DMS153 (cell line): ENCODE data around the gene AFG3L2.
"Not testable (repeated sequence)": the region's sequence is repeated elsewhere in the genome, so short reads cannot be mapped to it uniquely, and the experiment has no call there.

ENCODE experiments used
- DNase-seq: peaks from one replicate; lab custom pipeline; 2025; lab: John Stamatoyannopoulos, UW

AFG3L2 gene

DNA sequence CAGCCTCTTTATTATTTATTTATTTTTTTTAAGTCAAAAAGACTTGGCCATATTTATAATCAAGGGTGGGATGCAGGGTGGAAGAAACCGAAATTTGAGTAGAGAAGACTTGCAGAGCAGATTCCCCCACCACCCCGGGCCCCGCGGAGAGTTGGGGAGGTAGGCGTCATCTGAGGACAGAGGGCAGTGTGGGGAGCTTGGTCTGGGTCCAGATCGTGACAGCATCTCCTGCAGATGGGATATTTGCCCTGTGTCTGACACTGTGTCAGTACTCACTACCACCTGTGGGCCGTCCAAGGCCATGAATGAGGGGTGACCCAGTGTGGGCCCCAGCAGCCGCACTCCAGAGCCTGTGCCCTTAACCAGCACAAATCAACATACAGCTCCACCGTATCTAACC is 20.2 kb upstream of the AFG3L2 start:
- no peak for DNase-seq

DNA sequence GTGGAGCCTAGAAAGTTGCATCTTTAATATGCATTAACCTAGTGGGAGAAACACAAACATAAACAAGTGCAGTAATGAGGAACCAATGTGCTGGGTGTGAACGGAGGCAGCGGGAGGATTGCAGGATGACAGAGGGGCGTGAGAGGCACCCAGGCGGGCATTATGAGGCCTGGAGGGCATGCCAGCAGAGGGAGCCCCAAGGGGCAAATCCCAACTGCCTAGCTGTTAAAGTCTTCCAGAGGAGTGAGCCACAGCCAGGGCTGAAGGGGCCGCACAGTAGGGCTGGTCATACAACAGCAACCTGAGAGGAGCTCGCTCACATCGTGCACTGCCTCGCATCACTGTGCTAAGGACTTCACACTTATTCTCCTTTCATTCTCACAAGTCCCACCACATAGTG is 17.4 kb upstream of the AFG3L2 start:
- DNase-seq = no peak

DNA sequence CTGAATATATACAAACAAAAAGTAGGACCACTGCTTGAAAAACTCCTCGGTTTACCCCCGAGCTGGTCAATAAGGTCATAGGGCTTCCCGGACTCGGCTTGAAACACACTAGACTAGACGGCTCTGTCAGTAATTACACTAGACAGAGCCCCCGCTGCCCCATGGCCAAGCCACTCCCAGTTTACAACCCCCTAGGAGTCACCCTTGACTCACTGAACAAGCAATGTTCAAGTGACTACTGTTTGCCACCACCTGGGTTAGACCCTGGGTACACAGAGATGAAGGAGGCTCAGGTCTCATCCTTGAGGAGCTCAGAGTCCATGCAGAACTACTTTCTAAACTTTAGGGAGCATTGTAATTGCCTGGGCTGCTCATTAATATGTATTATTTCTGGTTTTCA is 17.0 kb upstream of the AFG3L2 start:
- DNase-seq = no peak

DNA sequence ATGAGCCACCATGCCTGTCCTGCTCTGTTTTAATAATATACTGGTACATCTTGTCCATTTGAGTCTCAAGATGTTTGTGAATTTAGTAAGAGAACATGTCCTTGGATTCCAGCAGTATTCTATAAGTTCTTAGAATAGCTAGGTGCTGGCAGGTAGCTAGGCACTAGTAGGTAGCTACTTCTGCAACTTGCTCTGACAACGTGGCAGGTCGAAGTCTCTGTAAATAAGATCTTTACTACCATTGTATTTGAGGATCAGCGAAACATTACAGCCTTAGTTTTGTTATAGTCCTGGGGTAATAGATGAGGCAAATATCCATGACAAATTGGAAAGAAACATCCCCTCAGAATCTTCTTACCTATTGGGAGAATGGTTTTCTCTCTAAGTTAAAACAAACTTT is 16.5 kb upstream of the AFG3L2 start:
- DNase-seq = no peak

DNA sequence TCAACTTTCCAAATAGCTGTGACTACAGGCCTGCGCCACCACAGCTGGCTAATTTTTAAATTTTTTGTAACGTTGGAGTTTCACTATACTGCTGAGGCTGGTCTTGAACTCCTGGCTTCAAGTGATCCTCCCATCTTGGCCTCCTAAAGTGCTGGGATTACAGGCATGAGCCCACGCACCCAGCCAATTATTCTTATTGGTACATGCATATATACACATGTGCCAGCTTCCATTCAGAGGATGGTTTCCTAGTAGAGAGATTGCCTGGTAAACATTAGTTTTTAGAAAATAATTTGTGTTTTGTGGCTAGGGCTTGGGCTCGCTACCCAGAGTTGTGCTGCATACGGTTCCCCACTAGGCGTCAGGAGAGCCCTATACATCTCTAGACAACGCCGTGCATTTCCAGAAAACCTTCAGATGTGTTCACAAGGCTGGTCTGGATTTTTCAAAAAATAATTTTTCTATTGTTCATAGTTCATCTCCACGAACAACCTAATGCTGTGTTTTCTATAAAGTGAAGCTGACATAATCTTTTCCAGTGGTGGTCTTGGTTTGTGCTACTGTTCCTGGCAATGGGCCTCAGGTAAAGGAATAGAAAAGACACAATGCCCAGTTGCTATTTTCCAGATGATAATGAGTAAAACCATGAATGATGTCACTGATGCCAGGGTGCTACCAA is 14.6 kb upstream of the AFG3L2 start:
- DNase-seq = no peak

DNA sequence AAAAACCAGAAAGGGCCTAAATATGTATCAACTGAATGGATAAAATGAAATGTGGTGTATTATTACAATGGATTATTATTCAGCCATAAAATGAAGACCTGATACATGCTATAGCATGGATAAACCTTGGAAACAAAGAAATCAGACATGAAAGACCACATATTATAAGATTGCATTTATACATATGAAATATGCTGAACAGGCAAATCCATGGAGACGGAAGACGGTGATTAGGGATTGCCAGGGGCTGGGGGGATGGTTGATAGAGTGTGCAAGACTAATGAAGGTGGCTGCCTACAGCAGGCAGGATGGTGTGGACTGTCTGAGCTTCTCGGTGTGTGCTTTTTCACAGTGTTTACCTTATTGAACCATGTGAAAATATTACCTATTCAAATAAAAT is 11.4 kb upstream of the AFG3L2 start:
- no peak for DNase-seq

DNA sequence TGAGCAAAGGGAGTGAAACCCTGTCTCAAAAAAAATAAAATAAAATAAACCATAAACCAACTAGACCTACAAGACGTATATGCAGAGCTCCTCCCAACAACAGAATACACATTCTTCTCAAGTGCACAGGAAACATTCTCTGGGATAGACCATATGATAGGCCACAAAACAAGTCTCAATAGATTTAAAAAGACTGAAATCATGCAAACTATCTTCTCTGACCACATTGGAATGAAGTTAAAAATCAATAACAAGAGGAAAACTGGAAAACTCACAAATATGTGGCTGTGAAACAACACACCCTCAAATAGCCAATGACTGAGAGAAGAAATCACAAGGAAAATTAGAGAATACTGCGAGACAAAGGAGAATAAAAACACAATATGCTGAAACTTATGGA is 7.2 kb upstream of the AFG3L2 start:
- DNase-seq = no peak

DNA sequence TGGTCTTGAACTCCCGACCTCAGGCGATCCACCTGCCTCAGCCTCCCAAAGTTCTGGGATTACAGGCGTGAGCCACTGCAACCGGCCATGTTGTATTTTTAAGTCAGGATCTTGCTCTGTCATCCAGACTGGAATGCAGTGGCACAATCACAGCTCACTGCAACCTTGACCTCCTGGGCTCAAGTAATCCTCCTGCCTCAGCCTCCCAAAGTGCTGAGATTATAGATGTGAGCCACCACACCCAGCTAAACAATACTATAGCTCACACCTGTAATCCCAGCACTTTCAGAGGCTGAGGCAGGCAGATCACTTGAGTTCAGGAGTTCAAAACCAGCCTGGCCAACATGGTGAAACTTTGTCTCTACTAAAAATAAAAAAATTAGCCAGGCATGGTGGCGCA is 6.7 kb upstream of the AFG3L2 start:
- not testable (repeated sequence) for DNase-seq

DNA sequence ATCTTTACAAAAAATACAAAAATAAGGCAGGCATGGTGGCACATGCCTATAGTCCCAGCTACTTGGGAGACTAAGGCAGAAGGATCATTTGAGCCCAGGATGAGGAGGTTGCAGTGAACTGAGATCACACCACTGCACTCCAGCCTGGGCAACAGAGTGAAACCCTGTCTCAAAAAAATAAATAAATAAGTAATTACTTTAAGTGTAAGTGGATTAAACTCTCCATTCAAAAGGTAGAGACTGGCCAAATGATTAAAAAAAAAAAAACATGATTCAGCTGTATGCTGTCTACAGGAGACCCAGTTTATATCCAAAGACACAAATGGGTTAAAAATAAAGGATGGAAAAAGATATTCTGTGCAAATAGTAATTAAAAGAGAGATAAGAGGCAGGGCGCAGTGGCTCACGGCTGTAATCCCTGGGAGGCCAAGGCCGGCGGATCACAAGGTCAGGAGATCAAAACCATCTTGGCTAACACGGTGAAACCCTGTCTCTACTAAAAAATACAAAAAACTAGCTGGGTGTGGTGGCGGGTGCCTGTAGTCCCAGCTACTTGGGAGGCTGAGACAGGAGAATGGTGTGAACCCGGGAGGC is 5.3 kb upstream of the AFG3L2 start:
- not testable (repeated sequence) for DNase-seq

DNA sequence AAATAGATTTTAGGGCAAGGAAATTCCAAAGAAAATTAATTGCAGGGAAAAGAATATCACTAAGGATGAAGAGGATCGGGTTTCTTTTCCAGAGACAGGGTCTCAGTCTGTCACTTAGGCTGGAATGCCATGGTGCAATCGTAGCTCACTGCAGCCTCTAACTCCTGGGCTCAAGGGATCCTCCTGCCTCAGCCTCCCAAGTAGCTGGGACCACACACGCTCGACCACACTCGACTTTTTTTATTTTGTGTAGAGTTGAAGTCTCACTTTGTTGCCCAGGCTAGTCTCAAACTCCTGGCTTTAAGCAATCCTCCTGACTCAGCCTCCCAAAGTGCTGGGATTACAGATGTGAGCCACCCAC is 1.2 kb upstream of the AFG3L2 start:
- DNase-seq = not testable (repeated sequence)

DNA sequence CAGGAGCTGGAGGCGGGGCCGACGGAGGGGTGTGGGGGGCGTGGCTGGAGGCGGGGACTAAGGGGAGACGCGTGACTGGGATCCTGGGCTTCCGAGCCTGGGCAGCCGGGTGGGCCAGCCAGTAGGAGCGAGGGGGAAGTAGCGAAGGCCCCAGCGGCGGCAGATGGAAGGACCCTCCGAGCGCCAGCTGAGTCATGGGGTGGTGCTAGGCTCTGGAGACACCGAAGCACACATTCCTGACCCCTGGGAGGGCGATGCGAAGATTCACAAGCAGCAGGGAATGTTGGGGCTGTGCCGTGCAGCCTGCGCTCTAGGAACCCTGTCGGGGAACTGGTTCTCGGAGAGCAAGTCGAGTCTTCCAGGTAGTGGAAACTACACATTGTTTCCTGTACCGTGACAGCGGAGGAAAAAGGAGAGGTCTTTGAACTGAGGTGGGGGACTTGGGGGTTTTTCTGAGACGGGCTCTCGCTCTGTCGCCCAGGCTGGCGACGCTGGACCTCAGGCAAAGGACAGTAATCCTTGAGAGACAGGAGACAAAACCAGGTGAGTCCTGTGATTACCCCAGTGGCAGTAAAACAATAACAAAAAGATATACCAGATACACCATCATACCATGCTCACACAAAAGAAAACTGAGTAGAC is 650 bp upstream of the AFG3L2 start:
- DNase-seq = no peak

DNA sequence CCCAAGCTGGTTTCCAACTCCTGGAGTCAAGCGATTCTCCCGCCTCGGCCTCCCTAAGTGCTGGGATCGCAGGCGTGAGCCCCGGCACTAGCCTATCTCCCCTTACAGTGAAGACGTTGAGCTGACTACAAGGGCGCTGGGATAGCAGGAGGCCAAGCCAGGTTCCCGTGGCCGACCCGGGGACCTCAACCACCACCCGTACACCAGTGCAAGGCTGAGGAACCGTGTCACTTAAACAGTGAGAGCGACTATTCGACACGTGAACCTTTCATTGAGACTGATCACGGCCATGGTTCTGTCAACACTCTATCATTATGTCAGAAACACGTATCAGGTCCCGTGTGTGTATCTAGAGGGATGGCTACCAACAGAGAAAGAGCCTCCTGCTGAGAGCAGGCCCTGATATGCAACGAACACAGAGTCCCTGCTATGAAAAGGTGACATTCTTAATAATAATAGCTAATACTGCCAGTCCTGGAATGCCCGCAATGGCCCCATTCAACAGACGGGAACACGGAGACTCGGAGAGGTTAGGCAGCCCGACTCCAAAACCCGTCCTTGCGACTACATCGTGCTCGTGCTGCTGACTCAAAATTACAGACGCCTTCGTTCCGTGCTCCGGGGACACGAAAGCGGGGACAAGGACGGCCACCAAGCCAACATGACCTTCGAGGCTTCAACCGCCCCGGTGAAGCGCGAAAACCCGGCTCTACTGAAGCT is 833 bp downstream of the AFG3L2 start:
- no peak for DNase-seq

DNA sequence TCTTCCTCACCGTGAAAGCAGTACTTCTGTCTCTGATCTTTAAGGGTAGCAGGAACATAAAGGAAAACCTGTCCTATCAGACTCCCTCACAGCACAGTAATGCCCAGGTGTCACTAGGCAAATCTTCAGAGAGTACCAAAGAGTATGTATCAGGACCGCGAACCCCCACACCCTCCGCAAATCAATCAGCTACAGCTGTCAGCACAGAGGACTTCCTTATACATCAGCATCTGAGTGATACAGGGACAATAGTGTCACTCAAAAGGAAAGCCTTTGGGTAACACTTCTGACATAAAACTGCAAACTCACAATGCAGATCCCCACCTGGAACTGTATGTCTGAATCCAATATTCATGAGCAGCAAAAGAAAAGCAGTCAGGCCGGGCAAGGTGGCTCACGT is 2.6 kb downstream of the AFG3L2 start:
- DNase-seq = no peak

DNA sequence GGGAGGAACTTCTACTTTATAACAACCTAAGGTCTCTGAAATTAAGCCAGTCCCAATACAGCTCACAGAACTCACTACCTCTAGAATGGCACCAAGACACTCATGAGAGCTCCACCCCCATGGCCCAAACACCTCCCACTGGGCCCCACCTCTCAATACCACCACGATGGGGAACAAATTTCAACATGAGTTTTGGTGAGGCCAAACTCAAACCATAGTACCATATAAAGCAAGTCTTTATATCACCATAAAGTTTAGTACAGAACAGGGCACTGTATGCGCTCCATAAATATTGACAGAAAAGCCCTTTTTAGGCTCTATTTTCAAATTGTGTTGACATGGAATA is 3.3 kb downstream of the AFG3L2 start:
- no peak for DNase-seq

DNA sequence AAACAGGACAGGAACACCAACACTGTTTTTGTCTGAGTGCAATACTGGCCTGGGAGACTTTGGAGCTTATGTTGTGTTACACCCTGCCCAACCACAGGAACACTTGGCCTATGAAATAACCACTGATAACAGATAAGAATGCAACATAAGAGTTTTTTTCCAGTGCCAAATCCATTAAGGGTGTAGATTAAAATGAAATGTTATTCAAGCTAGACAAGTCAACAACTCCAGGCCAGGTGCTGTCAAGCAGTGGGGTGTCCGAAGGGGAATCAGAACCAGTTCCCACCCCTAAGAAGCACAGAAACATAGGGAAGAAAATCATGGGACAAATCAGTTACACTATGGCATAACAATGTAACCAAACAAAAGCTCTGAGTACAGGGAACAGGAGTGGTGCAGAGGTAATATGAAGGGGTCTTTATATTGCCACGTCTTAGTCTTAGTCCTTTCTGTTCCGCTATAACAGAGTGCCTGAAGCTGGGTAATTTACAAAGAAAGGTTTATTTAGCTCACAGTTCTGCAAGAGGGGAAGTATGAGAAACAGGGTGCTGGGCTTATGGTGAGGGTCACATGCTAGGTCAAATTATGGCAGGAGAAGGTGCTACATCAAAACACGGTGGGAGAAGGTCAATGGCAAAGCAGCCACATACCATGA is 3.8 kb downstream of the AFG3L2 start:
- no peak for DNase-seq

DNA sequence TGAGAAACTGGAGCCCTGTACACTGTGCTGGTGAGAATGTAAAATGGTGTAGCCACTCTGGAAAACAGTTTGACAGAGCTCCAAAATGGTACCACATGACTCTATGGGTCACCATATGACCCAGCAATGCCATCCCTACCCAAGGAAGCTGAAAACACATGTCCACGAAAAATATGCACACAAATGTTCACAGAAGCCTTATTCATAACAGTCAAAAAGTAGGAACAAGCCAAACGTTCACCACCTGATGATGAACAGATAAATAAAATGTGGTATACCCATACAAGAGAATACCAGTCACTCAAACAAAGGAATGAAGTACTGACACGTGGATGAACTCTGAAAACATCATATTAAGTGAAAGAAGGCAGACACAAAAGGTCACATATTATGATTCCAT is 4.6 kb downstream of the AFG3L2 start:
- DNase-seq = no peak

DNA sequence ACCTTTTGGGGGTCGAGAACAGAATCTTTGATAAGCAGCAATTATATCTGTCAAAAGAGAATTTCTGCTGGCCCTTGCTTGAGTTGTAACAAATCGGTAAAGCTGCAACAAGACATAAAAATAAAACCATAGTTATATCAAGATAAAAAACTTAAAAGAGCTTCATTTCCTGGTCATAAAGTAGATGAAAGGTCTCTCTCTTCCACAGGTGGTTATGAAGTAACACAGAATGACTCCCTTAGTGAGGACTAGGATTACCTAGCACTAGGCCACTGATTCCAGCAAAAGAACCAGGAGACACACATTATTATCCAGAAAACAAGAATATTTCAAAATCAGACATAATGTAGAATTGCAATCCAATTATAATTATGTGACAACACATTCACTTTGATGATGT is 5.4 kb downstream of the AFG3L2 start:
- DNase-seq = no peak

DNA sequence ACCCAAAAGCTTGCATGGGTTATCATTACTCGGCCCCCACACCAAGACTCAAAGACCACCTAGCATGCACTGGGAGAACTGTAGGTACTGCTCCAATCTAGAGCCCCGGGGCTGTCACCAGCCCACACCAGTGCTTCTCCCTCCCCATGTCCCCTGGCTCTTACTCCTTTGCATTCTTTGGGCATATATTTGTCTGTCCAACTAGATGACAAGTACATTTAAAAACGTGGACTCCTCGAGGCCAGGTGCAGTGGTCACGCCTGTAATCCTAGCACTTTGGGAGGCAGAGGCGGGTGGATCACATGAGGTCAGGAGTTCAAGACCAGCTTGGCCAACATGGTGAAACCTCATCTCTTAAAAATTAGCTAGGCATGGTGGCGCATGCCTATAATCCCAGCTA is 7.8 kb downstream of the AFG3L2 start:
- no peak for DNase-seq

DNA sequence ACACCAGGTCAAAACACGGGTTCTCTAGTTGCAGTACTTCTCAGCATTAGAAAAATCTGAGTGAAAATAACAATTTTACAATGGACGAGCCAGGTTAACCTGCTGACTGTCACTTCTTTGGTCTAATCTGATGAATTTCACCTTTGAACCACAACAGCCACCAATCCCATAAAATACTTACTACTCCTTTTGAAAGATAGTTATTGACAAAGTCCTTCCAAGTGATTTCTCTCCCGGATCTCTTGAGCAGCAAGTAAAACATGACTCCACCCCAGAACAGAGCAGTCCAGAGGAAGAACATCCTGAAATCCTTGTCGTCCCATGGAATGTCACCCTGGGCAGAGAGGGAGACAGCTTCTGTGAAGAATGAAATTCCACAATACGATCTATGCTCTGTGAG is 10.2 kb downstream of the AFG3L2 start:
- DNase-seq = no peak

DNA sequence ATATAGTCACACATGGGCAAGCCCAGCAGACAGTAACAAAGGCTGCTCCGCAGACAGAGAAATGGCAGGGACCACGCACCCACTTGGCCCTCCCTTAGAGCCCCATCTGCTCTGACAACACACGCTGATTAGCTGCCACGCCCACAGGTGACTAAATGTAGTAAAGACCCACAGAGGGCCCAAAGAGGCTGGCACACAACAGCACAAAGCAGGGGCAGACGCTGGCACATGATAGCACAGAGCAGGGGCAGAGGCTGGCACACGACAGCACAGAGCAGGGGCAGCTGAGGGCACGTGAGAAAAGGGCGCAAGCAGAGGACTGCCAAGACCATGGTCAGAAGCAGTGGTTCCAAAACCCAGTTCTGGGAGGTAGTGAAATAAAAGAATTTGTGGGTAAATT is 10.6 kb downstream of the AFG3L2 start:
- no peak for DNase-seq

DNA sequence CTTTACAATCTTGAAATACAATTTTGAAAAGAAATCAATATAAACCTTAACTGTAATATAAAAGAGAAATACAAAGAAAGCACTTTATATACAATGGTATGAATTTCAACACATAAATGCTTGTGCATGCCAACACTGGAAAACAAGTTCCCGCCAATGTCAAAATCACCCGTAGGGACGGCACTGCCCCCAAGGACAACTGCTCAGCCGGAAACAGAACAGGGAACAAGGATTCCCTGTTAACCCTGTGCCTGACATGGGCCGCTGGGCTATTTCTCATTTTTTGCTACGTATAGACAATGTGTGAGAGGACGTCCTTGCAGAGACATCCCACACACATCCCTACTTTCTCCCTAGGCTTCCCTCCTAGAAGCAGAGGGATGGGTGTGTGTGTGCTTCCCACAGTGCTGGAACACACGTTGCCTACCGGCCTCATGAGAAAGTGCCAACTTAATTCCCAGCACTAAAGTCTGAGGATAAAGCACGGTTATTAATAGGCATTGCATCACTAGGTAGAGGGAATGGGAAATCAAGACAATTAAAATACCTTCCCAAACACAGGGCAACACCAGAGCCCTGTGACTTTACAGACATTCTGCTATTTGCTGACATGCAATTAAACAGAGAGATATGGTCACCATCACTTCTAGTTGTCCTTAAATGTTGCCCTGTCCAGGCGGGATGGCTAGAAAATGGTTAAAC is 14.4 kb downstream of the AFG3L2 start:
- DNase-seq = no peak

DNA sequence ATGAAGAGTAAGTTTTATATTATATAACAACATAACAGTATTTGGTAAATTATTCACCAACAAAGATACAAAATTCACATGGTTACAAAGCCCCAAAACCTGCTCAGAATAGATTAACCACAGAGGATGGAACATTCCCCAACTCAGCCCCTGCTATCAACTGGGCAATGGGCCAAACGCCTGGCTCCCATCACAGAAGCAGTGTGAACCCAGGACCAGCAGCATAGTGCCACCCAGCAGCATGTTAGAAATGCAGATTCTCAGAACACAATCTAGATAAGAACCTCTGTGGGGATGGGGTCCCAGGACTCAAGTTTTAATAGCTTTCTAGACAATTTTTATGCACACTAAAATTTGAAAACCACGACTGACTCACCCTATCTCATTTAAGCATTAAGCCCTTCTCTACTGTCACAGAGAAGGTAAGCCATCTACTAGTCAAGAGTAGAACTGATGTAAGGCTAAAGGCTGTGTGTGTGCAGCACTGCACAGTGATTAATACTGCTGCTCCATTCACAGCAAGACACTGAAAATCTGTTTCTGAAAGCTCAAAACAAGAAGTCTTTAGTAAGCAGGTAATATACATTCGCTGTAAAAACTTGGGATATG is 15.2 kb downstream of the AFG3L2 start:
- no peak for DNase-seq
